Cardiac muscle cell (in vitro differentiated cells and primary cell): Measurements from ENCODE around the gene GINS1. TPM values are rescaled to one million over a fixed set of nuclear protein-coding genes. Genes with fewer than 3 reads are reported as not detected.
A peak's percentile ranks its signal among the peaks of the same experiment; 100 is the strongest.

ENCODE experiments used
- DNase-seq, 2 donors: peaks; one replicate each; pipeline versions ENCODE4 v3.0.0 to v3.0.0-alpha.2; 2010 to 2017; ENCODE audit warnings: low read depth in 1 of 2, low spot score in 1 of 2
- H3K27ac ChIP-seq: fragments of 200-600 bp; sonication (generic); 2 replicates; pipeline ENCODE4 v1.5.1; 2016
- H3K27me3 ChIP-seq: fragments of 200-600 bp; sonication (generic); 2 replicates; pipeline ENCODE4 v1.6.0; 2016; ENCODE audit warnings: control low read depth
- H3K36me3 ChIP-seq: fragments of 200-600 bp; sonication (generic); 2 replicates; pipeline ENCODE4 v1.5.1; 2016; ENCODE audit warnings: control low read depth
- H3K4me1 ChIP-seq: fragments of 200-600 bp; sonication (generic); 2 replicates; pipeline ENCODE4 v1.8.1; 2017; ENCODE audit warnings: low read depth, mild to moderate bottlenecking, mixed run types
- H3K4me3 ChIP-seq: fragments of 200-600 bp; sonication (generic); 2 replicates; pipeline ENCODE4 v1.5.1; 2016; ENCODE audit warnings: mild to moderate bottlenecking
- H3K9me3 ChIP-seq: fragments of 200-600 bp; sonication (generic); 2 replicates; pipeline ENCODE4 v1.5.1; 2017; ENCODE audit warnings: low read depth, mild to moderate bottlenecking, control low read depth
- polyA plus RNA-seq: library from polyadenylated mRNA; unstranded; fragments of >200 nt; fragmentation: Nextera tagmentation; extraction: Ambion mirVana; gene quantifications from 2 replicates; pipeline ENCODE4 v1.2.1, GENCODE V29; 2016
- total RNA-seq: library from RNA; depleted of rRNA; stranded (reverse); fragments of >200 nt; gene quantifications from 2 replicates; pipeline ENCODE4 v1.2.3, GENCODE V29; 2016
- TF ChIP-seq, protein P1 (sequence below): IDR thresholded peaks from 2 replicates; pipeline ENCODE4 v1.5.1; 2012; ENCODE audit warnings: low read depth, mild to moderate bottlenecking, low read length

The GINS1 gene
- total and polyA plus RNA-seq, 2 experiments from 2014 or later, result 9.6 to 10.5 TPM

DNA sequence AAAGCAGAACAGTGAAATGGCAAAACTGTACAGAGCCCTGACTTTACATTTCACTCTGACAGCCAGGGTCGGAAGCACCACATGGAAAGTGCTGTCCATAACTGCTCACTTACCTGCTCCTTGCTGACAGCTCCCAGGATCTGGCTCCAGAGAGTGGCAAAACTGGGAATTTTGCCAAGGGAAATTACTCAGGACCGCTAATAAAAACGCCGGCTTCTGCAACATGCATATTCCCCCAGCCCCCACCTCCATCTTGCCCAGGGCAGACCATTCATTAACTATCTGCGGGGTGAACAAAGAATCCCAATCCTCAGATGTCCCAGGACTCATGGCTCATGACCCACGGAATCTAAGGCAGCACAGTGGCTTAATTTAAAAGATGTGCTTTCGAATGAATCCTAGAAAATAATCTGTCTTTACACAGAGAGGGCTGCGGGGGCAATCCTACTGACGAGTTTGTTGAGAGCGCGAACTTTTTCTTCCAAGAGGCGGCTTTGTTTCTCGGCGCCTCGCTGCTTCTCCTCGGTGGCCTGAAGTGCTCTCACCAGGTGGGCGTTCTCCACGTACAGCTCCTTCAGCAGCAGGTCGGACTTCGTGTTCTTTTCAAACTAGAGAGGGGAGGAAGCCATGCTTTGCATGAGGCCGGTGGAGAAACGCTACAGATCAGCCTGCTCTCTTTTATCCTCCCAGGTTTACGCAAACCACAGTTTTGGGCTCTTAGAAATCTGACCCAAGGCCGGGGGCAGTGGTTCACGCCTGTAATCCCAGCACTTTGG, 45.8 kb downstream of the GINS1 start:
- no peaks in the 10 kb centered on the region for H3K27me3 ChIP-seq
- H3K4me3 ChIP-seq, result no peak overlapping the region
- no peaks in the 10 kb centered on the region for H3K4me1 ChIP-seq
- DNase-seq, result peak; percentile 41 to 67
- TF ChIP-seq, protein P1, sequence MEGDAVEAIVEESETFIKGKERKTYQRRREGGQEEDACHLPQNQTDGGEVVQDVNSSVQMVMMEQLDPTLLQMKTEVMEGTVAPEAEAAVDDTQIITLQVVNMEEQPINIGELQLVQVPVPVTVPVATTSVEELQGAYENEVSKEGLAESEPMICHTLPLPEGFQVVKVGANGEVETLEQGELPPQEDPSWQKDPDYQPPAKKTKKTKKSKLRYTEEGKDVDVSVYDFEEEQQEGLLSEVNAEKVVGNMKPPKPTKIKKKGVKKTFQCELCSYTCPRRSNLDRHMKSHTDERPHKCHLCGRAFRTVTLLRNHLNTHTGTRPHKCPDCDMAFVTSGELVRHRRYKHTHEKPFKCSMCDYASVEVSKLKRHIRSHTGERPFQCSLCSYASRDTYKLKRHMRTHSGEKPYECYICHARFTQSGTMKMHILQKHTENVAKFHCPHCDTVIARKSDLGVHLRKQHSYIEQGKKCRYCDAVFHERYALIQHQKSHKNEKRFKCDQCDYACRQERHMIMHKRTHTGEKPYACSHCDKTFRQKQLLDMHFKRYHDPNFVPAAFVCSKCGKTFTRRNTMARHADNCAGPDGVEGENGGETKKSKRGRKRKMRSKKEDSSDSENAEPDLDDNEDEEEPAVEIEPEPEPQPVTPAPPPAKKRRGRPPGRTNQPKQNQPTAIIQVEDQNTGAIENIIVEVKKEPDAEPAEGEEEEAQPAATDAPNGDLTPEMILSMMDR, result no peak
- H3K36me3 ChIP-seq, result peaks cover 31% of the 10 kb centered on the region
- peak overlapping the region; percentile 61 for H3K27ac ChIP-seq
- H3K9me3 ChIP-seq, result no peaks in the 10 kb centered on the region

DNA sequence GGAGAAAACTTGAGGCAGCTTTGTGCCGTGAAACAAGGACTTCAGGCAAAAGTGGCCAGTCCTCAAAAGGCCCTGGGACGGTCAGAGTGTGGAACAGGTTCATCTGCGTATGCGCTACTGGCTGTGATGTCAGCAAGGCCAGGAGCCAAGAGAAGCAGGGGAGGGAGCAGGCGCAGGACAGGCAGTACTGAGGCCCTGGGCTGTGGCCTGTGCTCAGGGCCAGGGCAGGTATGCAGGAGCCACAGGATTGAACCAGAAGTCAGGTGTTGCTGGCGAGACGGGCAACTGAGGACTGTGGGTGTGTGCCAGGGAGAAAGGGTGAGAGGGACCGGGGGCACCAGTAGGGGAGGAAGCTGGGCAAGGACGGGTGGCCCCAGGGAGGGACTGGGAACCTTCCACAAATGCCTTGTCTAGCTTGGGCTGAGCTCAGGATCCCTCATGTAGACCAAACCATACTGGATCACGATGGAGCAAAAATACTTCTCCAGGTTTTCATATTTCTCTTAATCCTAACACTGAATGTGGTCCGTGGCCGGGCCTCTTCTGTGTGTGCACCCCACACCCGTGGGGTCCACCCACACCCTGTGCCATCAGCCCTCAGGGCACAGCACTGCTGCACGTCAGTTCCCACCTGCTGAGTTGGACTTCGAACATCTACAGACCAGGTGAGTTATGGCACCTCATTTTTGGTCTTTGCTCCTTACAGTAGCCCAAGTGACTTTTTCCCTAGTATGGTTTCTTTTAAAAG, 46.9 kb downstream of the GINS1 start:
- TF ChIP-seq, protein P1, result no peak
- H3K36me3 ChIP-seq, result peaks cover 31% of the 10 kb centered on the region
- DNase-seq, result no peak

GRCh38 chr20:25457886-25458680, 50.6 kb downstream of the GINS1 start:
- TF ChIP-seq, protein P1, result no peak
- Histone ChIP-seq H3K4me3 (no peak overlapping the region), H3K9me3 (no peaks in the 10 kb centered on the region), H3K4me1 (no peaks in the 10 kb centered on the region), H3K27ac (no peak overlapping the region), H3K36me3 (peaks cover 32% of the 10 kb centered on the region), H3K27me3 (no peaks in the 10 kb centered on the region)
- DNase-seq, result no peak

More for the DNA sequence above, 46.9 kb downstream of the GINS1 start:
- H3K27ac ChIP-seq, result no peak overlapping the region
- no peaks in the 10 kb centered on the region for H3K27me3 ChIP-seq
- no peaks in the 10 kb centered on the region for H3K9me3 ChIP-seq
- no peak overlapping the region for H3K4me3 ChIP-seq
- no peaks in the 10 kb centered on the region for H3K4me1 ChIP-seq

GRCh38 chr20:25459111-25459830, 51.8 kb downstream of the GINS1 start:
- H3K4me3 ChIP-seq, result no peak overlapping the region
- no peaks in the 10 kb centered on the region for H3K27me3 ChIP-seq
- peaks cover 33% of the 10 kb centered on the region for H3K36me3 ChIP-seq
- DNase-seq, result no peak
- H3K27ac ChIP-seq, result no peak overlapping the region
- no peaks in the 10 kb centered on the region for H3K4me1 ChIP-seq
- TF ChIP-seq, protein P1, result no peak
- H3K9me3 ChIP-seq, result no peaks in the 10 kb centered on the region

GRCh38 chr20:25459916-25460535, 52.6 kb downstream of the GINS1 start:
- H3K9me3 ChIP-seq, result no peaks in the 10 kb centered on the region
- peaks cover 32% of the 10 kb centered on the region for H3K36me3 ChIP-seq
- no peak for DNase-seq
- TF ChIP-seq, protein P1, result no peak
- no peaks in the 10 kb centered on the region for H3K27me3 ChIP-seq
- no peaks in the 10 kb centered on the region for H3K4me1 ChIP-seq
- no peak overlapping the region for H3K4me3 ChIP-seq
- no peak overlapping the region for H3K27ac ChIP-seq
